UCSD-AML1 (cell line): ENCODE data around the gene EIF6.
"Not testable (repeated sequence)": the region's sequence is repeated elsewhere in the genome, so short reads cannot be mapped to it uniquely, and the experiment has no call there.

Source experiments
- DNase-seq: peaks from one replicate; lab custom pipeline; 2025; ENCODE audit not compliant: unreplicated experiment; lab: John Stamatoyannopoulos, UW

The EIF6 gene

DNA sequence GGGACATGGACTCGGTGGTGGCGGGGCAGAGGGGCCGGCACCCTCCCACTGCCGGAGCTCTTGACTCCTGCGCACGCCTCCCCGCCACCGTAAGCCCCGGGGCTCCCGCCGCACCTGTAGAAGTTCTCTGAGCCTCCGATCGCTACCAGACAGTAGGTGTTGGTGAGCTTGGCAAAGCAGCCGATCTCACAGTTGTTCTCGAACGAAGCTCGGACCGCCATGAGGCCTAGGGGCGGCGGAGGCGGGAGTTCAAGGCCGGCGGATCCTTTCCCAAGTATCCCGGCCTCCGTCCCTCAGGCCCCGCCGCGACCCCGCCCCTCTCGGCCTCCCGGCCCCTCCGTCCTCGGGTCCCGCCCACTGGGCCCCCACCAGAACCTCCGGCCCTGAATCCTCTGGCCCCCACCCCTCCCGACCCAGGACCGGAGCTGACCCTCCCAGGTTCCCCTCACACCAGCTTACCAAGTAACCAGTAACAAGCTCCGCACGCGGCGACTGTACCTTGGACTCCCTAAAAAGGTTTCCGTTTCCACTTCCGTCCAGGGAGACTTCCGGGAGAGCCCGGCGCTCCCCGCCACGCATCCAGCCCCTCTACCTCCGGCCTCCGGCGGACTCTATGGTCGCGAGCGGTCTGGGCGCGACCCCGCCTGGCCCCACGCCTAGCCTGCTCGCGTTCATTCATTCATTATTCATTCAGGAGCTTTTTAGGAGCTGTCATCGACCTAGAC, at the start of gene EIF6:
TSS of gene EIF6 (minus strand) at position 506 of the 725 bp plus-strand sequence. CDS start at position 221, 285 bp downstream.
- DNase-seq = peak; percentile 83

DNA sequence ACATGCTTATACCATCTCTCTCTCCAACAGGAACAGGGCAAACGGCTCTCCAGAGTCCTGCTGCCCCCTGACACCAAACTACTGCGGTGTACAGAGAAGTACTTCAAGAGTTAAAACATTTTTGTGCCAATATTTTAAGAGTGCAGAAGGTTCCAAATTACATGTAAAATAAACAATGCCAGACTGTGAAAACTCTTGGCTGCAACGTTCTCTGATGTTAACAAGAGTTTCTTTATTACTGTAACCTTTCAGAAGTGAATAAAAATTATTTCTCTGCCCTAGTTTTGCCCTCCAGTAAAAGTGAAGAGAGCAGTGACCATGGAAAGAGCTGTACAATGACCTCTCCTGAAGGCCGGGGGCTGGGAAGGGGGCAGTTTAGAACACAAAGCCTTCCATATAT, 49.0 kb upstream of the EIF6 start:
- no peak for DNase-seq

DNA sequence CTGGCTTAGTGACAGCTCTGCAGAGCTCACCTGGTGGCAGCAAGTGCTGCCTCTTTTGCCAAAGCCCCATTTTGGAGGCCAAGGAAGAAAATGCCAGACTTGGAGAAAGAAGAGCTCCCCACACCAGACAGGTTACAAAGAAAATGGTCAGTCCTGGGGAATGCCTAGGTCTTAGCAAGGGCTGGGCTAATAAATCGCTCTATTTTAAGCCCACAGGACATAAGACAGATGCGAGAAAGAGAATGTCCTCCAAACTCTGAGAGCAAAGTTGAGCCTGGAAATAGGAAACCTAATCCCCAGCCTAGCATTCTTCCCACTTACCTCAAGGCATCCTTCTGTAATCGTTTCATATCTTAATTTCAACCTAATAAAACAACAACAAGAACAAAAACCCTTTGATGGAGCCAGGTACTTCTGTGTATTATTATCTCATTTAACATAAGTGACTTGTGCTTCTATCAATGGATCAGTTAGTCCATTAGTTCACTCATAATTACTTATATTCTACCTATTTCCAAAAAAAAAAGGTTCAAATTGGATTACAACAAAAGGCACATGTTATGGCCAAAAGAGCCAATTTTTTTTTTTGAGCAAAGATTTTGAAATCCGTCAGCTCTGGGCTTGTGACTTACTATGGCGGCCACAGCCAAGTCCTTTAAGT, 48.1 kb upstream of the EIF6 start:
- no peak for DNase-seq

DNA sequence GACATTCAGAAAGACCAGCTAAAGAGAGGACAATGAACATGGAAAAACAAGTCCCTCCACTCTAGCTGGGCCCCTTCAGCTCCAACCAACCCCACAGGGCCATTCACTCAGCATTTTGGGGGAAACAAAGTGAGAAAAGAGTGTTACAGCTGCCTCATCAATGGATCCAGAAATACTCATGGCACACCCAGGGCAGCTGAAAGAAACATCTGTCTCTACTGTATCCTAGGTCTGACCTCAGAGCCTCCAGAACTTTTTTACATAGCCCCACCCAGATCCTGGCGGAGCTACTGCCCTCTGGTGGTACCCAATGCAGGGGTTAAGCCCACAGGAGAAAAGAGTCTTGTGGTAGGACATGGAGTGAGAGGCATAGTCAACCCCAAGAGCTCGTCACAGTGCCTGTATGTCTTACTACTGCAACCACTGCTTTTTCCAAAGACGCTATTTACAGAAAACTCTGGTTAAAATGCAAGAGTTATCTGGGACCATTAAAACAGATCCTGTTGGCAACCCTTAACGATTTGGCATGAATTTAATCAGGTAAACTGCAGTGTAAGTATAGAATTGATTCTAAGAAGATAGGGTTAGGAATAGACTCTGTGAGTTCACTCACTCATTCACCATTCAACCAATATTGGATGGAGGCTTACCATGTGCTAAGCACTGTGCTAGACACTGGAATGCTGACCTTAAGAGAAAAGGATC, 45.0 kb upstream of the EIF6 start:
- DNase-seq = peak; percentile 51

DNA sequence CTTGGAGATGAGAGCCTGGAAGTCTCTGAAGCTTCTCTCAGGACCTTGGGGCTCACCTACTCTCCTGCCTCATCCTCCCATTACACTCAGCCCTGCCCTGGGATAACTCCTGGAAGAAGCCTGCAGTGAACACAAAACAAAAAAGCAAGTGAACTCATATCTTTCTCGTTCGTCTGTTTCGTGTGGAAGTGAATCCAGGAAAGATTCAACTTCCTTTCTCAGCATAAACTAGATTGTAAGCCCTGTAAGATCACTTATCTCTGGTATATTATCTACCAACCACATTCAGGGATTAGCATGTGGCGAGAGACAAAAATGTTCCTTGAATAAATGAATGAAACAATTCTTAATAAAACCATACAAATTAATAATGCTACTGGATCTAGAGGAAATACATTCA, 44.1 kb upstream of the EIF6 start:
- DNase-seq = no peak

DNA sequence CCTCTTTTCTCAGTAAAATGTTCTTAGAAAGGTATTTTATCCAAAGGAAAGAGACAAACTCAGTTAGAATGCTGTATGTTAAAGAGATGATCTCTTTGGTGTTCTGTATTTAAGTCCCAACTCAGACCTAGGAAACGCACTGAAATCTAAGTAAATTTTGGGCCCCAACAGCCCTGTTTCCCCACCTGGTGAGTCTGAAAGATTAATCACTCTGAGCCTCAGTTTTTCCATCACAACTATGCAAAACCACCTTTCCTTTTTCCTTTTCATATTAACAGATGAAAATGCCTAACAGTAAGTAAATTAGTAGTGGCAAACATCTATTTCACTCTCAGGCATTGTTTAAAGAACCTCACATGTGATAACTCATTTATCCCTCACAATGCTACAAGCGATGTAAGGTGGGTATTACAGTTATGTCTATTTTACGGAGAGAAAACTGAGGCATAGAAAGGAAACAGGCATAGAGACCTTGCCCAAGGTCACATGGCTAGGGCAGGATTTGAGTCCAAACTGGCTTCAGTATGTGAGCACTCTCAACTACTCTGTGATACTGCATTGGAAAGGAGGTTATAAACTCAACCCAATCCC, 43.6 kb upstream of the EIF6 start:
- no peak for DNase-seq

DNA sequence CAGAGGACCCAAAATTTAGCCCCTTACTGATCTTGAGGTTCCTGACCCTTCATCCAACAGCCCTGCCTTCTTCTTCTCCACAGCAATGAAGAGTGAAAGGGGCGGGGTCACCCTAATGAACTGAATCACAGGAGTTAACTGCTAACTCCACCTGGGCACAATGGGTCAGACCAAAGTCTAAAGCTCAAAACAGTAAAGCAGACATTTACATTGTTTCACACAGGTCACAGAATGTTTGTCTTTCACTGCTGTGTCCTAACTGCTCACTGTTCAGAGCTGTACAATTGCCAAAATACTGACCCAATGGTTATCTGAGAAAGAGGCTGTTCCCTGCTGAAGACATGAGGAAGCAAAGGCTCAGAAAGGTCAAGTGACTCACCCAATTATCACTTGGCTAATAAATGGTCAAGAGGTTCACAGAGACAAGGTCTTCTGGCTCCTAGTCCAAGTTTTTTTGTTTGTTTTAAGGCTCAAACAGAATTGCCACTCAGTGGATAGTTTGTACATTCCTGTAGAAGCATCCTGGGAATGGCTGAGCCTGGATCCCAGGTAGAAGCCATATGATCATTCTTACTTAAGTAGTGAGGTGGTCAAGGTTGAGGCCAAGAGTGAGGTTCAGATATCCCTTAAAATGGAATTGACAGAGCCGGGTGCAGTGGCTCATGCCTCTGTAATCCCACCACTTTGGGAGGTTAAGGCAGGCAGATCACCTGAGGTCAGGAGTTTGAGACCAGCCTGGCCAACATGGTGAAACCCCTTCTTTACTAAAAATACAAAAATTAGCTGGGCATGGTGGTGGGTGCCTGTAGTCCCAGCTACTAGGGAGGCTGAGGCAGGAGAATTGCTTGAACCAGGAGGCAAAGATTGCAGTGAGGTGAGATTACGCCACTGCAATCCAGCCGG, 42.8 kb upstream of the EIF6 start:
- DNase-seq = no peak

DNA sequence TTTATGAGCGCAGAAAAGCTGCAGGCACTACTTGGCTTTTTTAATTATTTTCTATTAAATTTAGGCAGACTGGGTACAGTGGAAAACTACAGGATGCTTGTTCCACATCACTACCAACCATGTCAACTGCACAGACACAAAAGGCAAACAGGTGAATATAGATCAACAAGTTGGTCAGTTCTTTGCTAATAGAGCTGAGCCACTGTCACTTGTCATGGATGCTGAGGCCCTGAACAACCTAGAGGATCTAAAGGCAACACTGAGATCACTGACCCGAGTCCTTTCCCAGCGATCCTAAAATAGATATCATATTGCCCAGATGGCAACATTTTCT, 42.1 kb upstream of the EIF6 start:
- no peak for DNase-seq

DNA sequence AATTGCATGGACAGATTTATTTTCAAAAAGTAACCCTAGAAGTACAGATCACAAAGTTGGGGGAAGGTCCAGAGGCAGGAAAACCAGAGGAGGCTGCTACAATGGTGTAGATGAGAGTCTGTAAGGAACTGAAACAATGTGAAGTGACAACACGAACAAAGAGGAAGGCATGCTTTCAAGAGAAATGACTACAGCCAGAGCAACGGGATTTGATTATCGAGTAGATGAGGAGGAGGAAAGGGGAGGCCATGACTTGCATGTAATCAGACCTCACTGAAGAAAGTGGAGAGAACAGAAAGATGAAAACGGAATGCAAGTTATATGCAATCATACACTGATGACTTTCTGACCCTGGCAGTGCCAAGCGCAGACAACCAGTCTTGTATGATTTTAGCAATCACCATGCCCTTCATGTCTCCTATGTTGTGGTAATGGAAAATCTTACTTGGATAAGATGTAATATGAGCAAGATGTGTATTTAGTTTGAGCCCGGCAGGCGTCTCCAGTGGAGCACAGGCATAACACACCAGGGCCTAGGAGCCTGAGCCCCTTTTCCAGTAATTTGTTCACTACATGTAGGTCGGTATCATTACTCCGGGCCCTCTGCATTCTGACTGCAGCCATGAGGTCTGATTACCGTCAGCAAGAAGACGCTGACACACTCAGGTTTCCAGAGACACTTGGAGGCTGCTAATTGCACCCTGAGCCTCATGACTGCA, 41.6 kb upstream of the EIF6 start:
- no peak for DNase-seq

DNA sequence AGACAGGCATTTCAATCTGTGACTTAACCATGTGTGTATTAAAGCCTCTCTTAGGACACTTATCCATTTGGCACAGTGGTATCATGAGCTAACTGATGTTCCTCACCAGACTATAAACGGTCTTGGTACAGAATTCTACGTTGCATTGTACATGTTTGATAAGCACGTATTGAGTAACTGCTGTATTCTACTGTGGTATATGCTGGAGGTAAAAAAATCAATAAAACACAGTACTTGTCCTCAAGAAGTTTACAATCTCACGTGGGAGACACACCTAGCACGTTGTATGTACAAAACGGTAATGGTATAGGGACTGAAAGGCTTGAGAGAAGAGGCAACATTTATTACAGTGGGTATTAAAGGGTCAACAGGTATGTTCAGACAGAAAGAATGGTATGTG, 40.8 kb upstream of the EIF6 start:
- DNase-seq = no peak

DNA sequence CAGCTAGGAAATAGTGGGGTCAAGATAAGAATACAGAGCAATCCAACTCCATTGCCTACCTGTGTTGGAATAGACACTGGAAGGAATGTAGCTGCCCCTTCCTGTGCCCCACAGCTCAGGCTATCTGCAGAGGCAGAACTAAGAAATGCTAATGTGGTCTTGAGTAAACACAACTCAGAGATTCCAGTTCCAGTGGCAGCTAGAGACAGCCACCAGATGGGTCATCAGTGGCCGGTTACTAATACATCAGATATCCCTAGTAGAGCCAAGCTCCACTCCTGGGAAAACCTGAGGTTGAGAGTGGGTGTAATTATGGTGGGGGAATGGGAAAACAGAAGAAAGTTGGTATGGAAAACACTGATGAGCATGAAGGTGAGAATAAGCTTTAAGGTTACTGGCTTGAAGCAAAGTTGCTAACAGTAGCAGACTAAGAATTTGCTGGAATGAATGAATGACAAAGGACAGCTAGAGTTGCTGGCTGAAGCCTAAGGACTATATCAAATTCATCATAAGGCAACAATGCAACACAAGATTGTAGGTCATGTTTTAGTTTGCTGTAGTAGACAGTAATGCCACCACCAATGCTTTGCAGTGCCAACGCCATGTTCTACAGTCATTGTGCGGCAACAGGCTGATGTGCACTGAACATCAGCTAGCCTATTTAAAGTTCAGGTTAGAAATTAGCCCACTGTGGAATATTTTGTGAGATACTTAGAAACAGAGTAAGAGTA, 36.0 kb upstream of the EIF6 start:
- no peak for DNase-seq

DNA sequence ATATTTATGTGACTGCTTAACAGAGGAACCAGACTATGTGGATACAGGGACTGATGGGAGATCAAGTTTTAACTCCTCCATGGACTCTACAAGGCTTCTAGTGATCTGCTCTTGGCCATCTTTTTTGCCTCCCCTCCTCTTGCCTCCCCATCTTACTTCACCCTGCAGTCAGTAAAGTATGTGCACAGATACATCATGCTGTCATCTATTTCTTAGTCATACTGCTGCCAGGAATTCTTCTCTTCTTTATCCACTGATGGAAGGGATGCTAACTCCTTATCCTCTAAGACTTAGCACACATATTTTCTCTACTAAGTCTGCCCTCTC, 35.3 kb upstream of the EIF6 start:
- no peak for DNase-seq

DNA sequence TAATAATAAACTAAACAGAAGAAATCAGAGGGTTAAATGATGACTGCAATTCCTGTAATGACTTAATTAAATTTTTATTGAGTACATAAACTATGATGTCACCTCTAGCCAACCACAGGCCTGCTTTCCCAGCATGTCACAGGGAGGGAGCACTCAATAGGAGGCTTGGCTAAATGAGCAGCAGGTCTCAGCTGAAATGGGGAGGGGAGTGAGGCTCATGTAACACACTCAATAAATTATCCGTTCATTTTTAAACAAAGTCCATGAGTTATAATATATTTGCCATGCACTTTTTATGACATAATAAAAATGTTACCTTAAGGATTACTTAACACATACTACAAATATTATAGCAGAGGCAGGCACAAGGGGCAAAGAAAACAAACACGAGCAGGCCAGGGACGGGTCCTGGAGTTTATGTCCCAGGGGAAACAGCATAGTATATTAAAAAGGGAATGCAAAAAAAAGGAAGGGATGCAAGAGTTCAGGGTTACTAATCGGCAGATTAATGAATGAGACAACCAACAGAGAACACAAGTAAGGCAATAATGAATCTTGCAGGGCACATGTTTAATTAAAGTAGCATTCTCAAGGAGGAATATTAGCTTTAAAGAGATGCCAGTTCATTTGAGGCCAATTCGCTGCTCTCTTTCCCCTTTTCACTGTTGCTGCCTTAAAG, 34.8 kb upstream of the EIF6 start:
- no peak for DNase-seq

DNA sequence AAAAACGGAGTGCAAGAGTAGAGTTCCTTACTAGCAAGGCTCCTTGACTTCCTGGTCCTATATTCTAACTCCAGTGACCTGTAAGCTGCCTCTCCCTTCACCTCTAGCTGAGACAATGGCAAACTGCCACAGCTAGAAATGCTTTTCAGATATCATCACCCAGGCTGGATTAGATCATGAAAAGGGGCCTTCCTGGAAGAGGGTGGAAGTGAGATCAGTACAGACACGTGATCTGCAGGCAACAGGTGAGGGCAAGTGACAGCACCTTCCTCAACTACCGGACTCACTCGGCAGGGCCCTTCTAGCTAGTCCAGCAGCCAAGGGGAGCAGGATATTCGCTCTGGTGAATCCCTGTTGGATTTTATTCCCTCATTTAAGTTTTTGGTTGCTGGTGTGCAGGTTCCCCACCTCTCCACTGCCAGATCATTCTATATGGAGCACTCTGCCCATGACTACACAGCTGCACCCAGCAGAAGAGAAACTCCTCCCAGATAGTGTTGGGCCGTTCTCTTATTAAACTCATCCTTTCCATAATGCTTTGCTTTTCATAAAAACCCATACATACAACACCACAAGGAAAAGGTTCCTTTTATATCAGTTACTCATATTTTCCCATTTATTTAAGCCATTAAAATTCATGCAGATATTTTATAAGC, 34.1 kb upstream of the EIF6 start:
- DNase-seq = no peak

DNA sequence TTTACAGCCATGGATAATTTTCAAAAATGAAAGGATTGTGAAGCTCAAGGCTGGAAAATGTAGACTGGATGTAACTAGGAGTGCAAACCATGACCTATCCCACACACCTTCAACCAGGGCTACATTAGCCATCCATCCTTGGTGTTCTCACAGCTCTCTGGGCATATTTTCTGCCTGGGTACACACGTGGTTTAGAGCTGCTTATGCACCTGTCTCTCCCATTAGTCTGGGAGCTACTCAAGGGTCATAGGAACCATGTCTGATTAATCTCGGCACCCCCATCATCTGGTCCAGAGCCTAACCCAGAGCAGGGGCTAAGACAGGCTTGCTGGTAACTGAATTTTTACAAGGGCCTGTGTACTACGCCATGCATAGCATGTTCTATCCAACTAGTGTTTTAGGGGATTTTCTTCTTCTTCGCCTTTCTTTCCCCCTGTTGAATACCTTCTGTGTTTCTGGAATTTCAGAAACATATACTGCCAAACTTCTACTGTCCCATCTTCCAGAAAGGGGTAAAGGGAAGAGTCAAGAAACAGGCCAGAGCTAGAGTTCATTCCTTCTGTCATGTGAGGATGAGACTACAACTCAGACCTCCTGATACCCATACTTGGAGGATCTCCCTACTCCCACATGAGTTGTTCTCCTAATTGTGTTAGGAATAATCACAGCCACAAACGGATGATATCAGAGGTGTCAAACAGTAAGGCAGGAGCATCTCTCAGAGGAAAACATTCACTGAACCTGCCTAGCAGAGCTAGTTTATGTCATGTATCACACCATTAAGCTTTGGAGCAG, 33.0 kb upstream of the EIF6 start:
- no peak for DNase-seq

DNA sequence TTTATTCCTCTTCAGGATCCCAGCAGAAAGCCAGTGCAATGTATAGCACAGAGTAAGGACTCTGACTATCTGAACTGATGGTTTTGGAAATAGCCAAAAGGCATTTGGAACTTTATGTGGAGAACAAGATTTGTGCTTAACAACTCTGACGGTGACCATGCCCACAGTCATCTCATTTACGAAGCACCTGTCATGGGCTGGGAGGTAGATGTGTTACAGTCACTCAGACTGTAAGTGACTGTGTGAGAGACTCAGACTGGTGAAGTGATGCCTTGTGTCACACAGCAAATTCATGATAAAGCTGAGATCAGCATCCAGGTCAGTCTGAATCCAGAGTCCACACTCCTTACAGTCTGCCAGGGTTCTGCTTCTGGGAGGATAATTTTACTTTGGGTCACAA, 31.5 kb upstream of the EIF6 start:
- DNase-seq = no peak

DNA sequence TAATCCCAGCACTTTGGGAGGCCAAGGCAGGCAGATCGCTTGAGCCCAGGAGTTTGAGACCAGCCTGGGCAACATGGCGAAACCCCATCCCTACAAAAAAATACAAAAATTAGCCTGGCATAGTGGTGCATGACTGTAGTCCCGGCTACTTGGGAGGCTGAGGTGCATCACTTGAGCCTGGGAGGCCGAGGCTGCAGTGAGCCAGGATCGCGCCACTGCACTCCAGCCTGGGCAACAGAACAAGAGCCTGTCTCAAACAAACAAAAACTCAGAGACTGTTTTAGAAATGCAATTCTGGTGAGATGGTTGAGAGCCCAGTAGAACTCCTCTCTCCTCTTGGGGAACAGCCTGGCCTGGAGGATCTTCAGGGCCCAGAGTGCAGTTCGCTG, 31.1 kb upstream of the EIF6 start:
- DNase-seq = not testable (repeated sequence)
